ENCODE results near the gene ME1. TPM values are rescaled to one million over a fixed set of nuclear protein-coding genes. Genes with fewer than 3 reads are reported as not detected.

Gene ME1
- total and polyA plus RNA-seq, 9 of the 15 experiments (the other 6 are each of a cell fraction or from before 2014, with no cell fraction given): 3.2 to 10.4 (median 5.5) TPM

DNA sequence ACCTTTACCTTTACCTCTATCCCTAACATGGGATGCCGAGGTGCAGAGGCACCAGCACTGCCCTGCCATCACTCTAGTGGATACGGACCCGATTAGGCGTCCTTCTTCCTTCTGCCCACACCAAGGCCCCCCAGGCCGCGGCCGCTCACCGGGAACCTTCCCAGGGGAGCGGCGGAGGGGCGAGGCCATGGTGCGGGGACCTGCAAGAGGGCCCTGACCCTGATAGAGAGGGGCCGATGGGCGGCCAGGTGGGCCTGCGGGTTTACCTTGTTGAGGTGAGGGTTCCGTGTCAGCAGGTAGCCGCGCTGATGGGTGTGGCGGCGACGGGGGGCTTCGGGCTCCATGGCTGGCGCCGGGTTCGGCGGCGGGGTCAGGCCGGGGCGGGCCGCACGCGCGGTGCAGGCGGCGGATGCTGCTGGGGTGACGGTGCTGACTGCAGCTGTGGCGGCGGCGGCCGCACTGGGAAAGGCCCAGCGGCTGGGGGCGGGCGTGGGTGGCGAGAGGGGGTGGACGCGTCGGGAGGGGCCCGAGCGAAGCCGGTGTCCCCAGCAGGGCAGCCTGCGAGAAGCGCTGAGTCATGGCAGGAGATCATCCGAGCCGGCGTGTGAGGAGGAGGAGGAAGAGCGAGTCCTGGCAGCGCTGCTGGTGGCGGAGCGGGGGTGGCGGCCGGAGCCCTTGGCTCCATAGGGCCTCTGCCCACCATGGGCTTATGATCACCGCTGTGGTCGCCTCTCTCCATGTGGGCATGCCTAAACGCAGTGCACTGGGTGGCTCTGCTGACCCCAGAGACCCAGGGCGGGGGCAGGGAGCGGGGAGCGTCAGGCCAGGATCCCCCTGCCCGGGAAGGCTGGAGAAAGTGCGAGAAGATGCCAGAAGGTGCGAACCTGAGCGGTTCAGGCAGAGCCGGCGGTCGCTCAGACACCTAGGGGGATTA lies at the start of gene ME1 (continued):
- no peak for TF ChIP-seq RFX5 (IDR thresholded peaks at IDR 0.05; ENCODE audit: low read depth, low read length)
- 0 out of 2 replicates have a peak, but pooled peaks have one; percentile 59 for TF ChIP-seq ERF (CRISPR knock-in tag; IDR thresholded peaks at IDR 0.05)
- TF ChIP-seq, protein P1, sequence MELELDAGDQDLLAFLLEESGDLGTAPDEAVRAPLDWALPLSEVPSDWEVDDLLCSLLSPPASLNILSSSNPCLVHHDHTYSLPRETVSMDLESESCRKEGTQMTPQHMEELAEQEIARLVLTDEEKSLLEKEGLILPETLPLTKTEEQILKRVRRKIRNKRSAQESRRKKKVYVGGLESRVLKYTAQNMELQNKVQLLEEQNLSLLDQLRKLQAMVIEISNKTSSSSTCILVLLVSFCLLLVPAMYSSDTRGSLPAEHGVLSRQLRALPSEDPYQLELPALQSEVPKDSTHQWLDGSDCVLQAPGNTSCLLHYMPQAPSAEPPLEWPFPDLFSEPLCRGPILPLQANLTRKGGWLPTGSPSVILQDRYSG (tag; conservative IDR thresholded peaks at IDR 0.05; ENCODE audit: low read depth): no peak
- TF ChIP-seq IFI16 (CRISPR knock-in tag; IDR thresholded peaks at IDR 0.05): no peak
- no peak for TF ChIP-seq ARHGAP35 (IDR thresholded peaks at IDR 0.05; ENCODE audit: partially characterized antibody)
- TF ChIP-seq ZKSCAN1 (IDR thresholded peaks at IDR 0.05; ENCODE audit: low read depth, low read length): no peak
- TF ChIP-seq TAF7 (tag; IDR thresholded peaks at IDR 0.05): no peak; the same call in 1 of the 2 replicates
- no peak for TF ChIP-seq NR2C1 (IDR thresholded peaks at IDR 0.05)
- no peak for TF ChIP-seq NR2C1 (tag; IDR thresholded peaks at IDR 0.05)
- no peak for TF ChIP-seq SMAD1 (IDR thresholded peaks at IDR 0.05; ENCODE audit: low read depth, low read length, partially characterized antibody)
- peak; percentile 83 for TF ChIP-seq ZFX (CRISPR knock-in tag; IDR thresholded peaks at IDR 0.05)
- TF ChIP-seq TEAD1 (CRISPR knock-in tag; IDR thresholded peaks at IDR 0.05): 0 out of 4 replicates have a peak, but pooled peaks of 1 of the 2 experiments have one; percentile 47
- peak; percentile 63 for TF ChIP-seq EP300 (IDR thresholded peaks at IDR 0.05; ENCODE audit: low read length)
- peak; percentile 62; the same call in 1 of the 2 replicates for TF ChIP-seq MYC (IDR thresholded peaks at IDR 0.05; ENCODE audit: low read depth, low read length)
- TF ChIP-seq MYC (CRISPR knock-in tag; IDR thresholded peaks at IDR 0.05; ENCODE audit: borderline replicate concordance, low read depth): peak; percentile 59; the same call in 1 of the 2 replicates
- 0 out of 4 replicates have a peak, but pooled peaks of 1 of the 2 experiments have one; percentile 54 for TF ChIP-seq NONO (IDR thresholded peaks at IDR 0.05; ENCODE audit: low read depth in 2 of 2, low read length in 1 of 2)
- TF ChIP-seq, protein P2, sequence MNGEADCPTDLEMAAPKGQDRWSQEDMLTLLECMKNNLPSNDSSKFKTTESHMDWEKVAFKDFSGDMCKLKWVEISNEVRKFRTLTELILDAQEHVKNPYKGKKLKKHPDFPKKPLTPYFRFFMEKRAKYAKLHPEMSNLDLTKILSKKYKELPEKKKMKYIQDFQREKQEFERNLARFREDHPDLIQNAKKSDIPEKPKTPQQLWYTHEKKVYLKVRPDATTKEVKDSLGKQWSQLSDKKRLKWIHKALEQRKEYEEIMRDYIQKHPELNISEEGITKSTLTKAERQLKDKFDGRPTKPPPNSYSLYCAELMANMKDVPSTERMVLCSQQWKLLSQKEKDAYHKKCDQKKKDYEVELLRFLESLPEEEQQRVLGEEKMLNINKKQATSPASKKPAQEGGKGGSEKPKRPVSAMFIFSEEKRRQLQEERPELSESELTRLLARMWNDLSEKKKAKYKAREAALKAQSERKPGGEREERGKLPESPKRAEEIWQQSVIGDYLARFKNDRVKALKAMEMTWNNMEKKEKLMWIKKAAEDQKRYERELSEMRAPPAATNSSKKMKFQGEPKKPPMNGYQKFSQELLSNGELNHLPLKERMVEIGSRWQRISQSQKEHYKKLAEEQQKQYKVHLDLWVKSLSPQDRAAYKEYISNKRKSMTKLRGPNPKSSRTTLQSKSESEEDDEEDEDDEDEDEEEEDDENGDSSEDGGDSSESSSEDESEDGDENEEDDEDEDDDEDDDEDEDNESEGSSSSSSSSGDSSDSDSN (IDR thresholded peaks at IDR 0.05; ENCODE audit: borderline replicate concordance in 1 of 2, low read depth in 2 of 2, low read length in 2 of 2): peak in 1 of 2 experiments; percentile 49; a peak in 1 of 4 replicates
- TF ChIP-seq HLTF (IDR thresholded peaks at IDR 0.05): peak; percentile 72; the same call in 1 of the 2 replicates
- TF ChIP-seq POLR2B (IDR thresholded peaks at IDR 0.05; ENCODE audit: low read depth, partially characterized antibody): peak; percentile 62
- TF ChIP-seq, protein P3, sequence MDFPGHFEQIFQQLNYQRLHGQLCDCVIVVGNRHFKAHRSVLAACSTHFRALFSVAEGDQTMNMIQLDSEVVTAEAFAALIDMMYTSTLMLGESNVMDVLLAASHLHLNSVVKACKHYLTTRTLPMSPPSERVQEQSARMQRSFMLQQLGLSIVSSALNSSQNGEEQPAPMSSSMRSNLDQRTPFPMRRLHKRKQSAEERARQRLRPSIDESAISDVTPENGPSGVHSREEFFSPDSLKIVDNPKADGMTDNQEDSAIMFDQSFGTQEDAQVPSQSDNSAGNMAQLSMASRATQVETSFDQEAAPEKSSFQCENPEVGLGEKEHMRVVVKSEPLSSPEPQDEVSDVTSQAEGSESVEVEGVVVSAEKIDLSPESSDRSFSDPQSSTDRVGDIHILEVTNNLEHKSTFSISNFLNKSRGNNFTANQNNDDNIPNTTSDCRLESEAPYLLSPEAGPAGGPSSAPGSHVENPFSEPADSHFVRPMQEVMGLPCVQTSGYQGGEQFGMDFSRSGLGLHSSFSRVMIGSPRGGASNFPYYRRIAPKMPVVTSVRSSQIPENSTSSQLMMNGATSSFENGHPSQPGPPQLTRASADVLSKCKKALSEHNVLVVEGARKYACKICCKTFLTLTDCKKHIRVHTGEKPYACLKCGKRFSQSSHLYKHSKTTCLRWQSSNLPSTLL (IDR thresholded peaks at IDR 0.05): no peak
- peak; percentile 63 for TF ChIP-seq EP400 (IDR thresholded peaks at IDR 0.05)
- TF ChIP-seq NFE2L1 (tag; IDR thresholded peaks at IDR 0.05; ENCODE audit: borderline replicate concordance, low read depth): peak; percentile 91
- no peak for TF ChIP-seq FOXJ3 (CRISPR knock-in tag; IDR thresholded peaks at IDR 0.05)

Measured in K562 (cell line).